HepG2 (cell line): Measurements from ENCODE around the gene RNF149. TPM values are rescaled to one million over a fixed set of nuclear protein-coding genes. Genes with fewer than 3 reads are reported as not detected.

ENCODE experiments used
- ATAC-seq: fragments of 200-7000 bp; cut with Tn5 transposase; 3 replicates; pipeline ENCODE4 v1.9.1; 2020; ENCODE audit warnings: mild to moderate bottlenecking, moderate library complexity
- BruUV-seq: library from RNA; stranded (reverse); fragments of 400-500 nt; replicated peaks from 2 replicates; lab custom pipeline; 2021; lab: Mats Ljungman, UMichigan
- CTCF ChIA-PET: fragments of 300-600 bp; formaldehyde crosslinking; extraction: SDS; loops from one replicate; lab custom pipeline; 2021; ENCODE audit warnings: low total read pairs, inconsistent platforms, low intra/inter-chr PET ratio; lab: Yijun Ruan, JAX
- POLR2A ChIA-PET: fragments of 350-600 bp; sonication (Branson Sonifier 250); formaldehyde crosslinking; loops from one replicate; lab custom pipeline; 2020; ENCODE audit warnings: antibody characterized with exemption, inconsistent platforms; lab: Yijun Ruan, JAX
- DNase-seq: peaks from one replicate; pipeline ENCODE4 v3.0.0-alpha.2; 2015; ENCODE audit warnings: low spot score
- FAIRE-seq: peaks from 3 replicates; lab custom pipeline; 2011; peaks lifted over from hg19 to GRCh38; lab: Jason Lieb, UNC
- H2AFZ ChIP-seq: one replicate; pipeline ENCODE4 v1.6.1; 2011; ENCODE audit warnings: low read length, inconsistent platforms
- H3K27ac ChIP-seq: fragments of 300-600 bp; 3 replicates; pipeline ENCODE4 v1.8.0; 2011; ENCODE audit warnings: mixed run types, mild to moderate bottlenecking, mixed read lengths, low read length, inconsistent platforms; ENCODE audit not compliant: insufficient read depth; ENCODE audit errors: extremely low read length
- H3K27me3 ChIP-seq, 2 experiments: fragments of 200-600 bp in 1 of 2; 2 replicates in 1 of 2; 3 replicates in 1 of 2; pipeline versions ENCODE4 v1.6.0 to v1.8.0; 2011; ENCODE audit warnings: low read length in 2 of 2, mild to moderate bottlenecking in 2 of 2, moderate library complexity in 2 of 2, inconsistent platforms in 1 of 2; ENCODE audit not compliant: insufficient read depth in 2 of 2, control insufficient read depth in 1 of 2
- H3K36me3 ChIP-seq, 2 experiments: fragments of 200-600 bp in 1 of 2; replicated peaks in 1 of 2; 2 replicates in 1 of 2; 3 replicates in 1 of 2; pipeline versions ENCODE4 v1.5.1 to v1.8.0; 2011; ENCODE audit warnings: low read length in 2 of 2, inconsistent platforms in 1 of 2; ENCODE audit not compliant: insufficient read depth in 2 of 2, control insufficient read depth in 1 of 2
- H3K4me1 ChIP-seq: 2 replicates; pipeline ENCODE4 v1.5.1; 2012; ENCODE audit warnings: low read length, inconsistent platforms; ENCODE audit not compliant: insufficient read depth
- H3K4me2 ChIP-seq: 2 replicates; pipeline ENCODE4 v1.6.0; 2011; ENCODE audit warnings: low read depth, low read length, inconsistent platforms
- H3K4me3 ChIP-seq, 3 experiments: fragments of 200-600 bp in 1 of 3; sonication (generic), shearing (Covaris generic) in 1 of 3; replicated peaks in 1 of 3; 2 replicates each; pipeline ENCODE4 v1.5.1; 2011 to 2016; ENCODE audit warnings: low read length in 3 of 3, inconsistent platforms in 2 of 3, low read depth in 2 of 3, mild to moderate bottlenecking in 2 of 3, control low read depth in 1 of 3, mixed read lengths in 1 of 3; ENCODE audit not compliant: insufficient read depth in 1 of 3
- H3K79me2 ChIP-seq: one replicate; pipeline ENCODE4 v1.6.1; 2011; ENCODE audit warnings: low read length, inconsistent platforms; ENCODE audit not compliant: insufficient read depth
- H3K9ac ChIP-seq: 2 replicates; pipeline ENCODE4 v1.6.0; 2011; ENCODE audit warnings: mild to moderate bottlenecking, low read depth, low read length, inconsistent platforms; ENCODE audit not compliant: insufficient read depth
- H3K9me3 ChIP-seq: 2 replicates; pipeline ENCODE4 v1.5.1; 2012; ENCODE audit warnings: mild to moderate bottlenecking, low read length
- H4K20me1 ChIP-seq: 2 replicates; pipeline ENCODE4 v1.6.0; 2011; ENCODE audit warnings: inconsistent platforms, mild to moderate bottlenecking, low read length, moderate library complexity; ENCODE audit not compliant: insufficient read depth
- GABPA ChIP-seq, 2 experiments: IDR thresholded peaks; 2 replicates each; pipeline ENCODE4 v1.6.1; 2011 to 2016; ENCODE audit warnings: low read depth in 2 of 2, low read length in 1 of 2, missing biosample characterization in 1 of 2, missing genetic modification characterization in 1 of 2
- PTBP1 ChIP-seq: fragments of 200-400 bp; formaldehyde crosslinking; IDR thresholded peaks from 2 replicates; pipeline ENCODE4 v1.6.1; 2018; ENCODE audit warnings: low read length, low read depth; ENCODE audit not compliant: poor library complexity, severe bottlenecking
- SMARCE1 ChIP-seq: fragments of 450-650 bp; IDR thresholded peaks from 2 replicates; pipeline ENCODE4 v1.6.1; 2017; ENCODE audit warnings: borderline replicate concordance
- YEATS2 ChIP-seq: sonication (generic); formaldehyde crosslinking; IDR thresholded peaks from 2 replicates; pipeline ENCODE4 v1.4.0; 2020; ENCODE audit warnings: missing genetic modification reagents, borderline replicate concordance
- WGBS: methylation state at CpG from one replicate; pipeline ENCODE4 v1.1.6; 2017; ENCODE audit warnings: low lambda C conversion rate; 5-methylcytosine and 5-hydroxymethylcytosine counted together
- in situ Hi-C: cut with HindIII; loops from 2 replicates; pipeline ENCODE4 v1.10.0; 2017; ENCODE audit warnings: low pct_unique_long_range_greater_than_20kb; ENCODE audit not compliant: extremely low pct_ligation_motif_present
- intact Hi-C: fragments of 100-400 bp; cut with micrococcal nuclease; formaldehyde crosslinking; loops from one replicate; pipeline ENCODE4 v1.10.0; 2022; ENCODE audit not compliant: unreplicated experiment
- polyA plus RNA-seq, 8 experiments: library from polyadenylated mRNA; depleted of rRNA in 3 of 8; stranded (reverse) in 7 of 8; unstranded in 1 of 8; fragments of >200 nt; fragmentation: Illumina TruSeq in 4 of 8; extraction: Trizol in 4 of 8; gene quantifications; 2 replicates each; pipeline versions ENCODE4 v1.2.1 to v1.2.3, GENCODE V29; 2011 to 2016; ENCODE audit warnings: low read depth in 4 of 8, missing spikeins in 1 of 8, mixed read lengths in 1 of 8; ENCODE audit not compliant: insufficient read depth in 1 of 8
- total RNA-seq, 5 experiments: library from RNA; depleted of rRNA; stranded (reverse); fragments of >200 nt; fragmentation: Illumina TruSeq; extraction: Trizol; gene quantifications; 2 replicates each; pipeline ENCODE4 v1.2.3, GENCODE V29; 2016; ENCODE audit warnings: low read depth in 1 of 5
- TF ChIP-seq, protein P1 (sequence below): sonication (generic); formaldehyde crosslinking; IDR thresholded peaks from 2 replicates; pipeline ENCODE4 v1.4.0; 2020; ENCODE audit warnings: missing genetic modification reagents
- TF ChIP-seq, protein P2 (sequence below): sonication (generic); formaldehyde crosslinking; IDR thresholded peaks from 2 replicates; pipeline ENCODE4 v1.5.1; 2020; ENCODE audit warnings: mild to moderate bottlenecking, missing genetic modification reagents, borderline replicate concordance
- TF ChIP-seq, protein P3 (sequence below), 2 experiments: sonication (generic) in 1 of 2; formaldehyde crosslinking in 1 of 2; IDR thresholded peaks; 2 replicates each; pipeline versions ENCODE4 v1.5.1 to v1.6.1; 2011 to 2020; ENCODE audit warnings: borderline replicate concordance in 1 of 2, low read depth in 1 of 2, low read length in 1 of 2, mild to moderate bottlenecking in 1 of 2, missing genetic modification reagents in 1 of 2, moderate library complexity in 1 of 2

RNF149 gene
- total and polyA plus RNA-seq, 2 of the 13 experiments (the other 11 are each of a cell fraction or from before 2014, with no cell fraction given): 87.6 to 109 TPM

DNA sequence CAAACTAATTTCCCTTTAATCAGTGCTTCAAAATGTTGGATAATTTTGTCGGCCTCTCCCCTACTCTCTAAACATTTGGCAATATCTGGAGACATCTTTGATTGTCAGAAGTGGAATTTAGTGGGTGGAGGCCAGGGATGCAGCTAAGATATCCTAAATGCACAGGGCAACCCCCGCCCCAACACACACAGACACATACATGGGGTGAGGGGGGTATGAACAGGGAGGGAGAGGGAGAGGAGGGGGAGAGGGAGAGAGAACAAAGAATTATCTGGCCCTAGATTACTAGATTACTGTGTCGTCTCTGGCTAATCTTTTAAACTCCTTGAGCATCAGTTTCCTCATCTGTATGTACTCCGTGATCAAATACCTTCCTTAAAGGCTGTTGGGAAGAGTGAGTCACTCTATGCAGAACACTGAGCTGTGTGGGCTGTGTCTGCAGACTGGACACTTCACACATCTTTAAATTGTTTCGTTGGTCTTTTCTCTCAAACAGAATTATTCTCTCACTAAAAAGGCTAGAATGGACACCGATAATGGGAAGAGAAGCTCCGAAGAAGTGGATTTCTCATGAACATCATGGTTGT, 2.9 kb downstream of the RNF149 start (continued):
- TF ChIP-seq, protein P1, sequence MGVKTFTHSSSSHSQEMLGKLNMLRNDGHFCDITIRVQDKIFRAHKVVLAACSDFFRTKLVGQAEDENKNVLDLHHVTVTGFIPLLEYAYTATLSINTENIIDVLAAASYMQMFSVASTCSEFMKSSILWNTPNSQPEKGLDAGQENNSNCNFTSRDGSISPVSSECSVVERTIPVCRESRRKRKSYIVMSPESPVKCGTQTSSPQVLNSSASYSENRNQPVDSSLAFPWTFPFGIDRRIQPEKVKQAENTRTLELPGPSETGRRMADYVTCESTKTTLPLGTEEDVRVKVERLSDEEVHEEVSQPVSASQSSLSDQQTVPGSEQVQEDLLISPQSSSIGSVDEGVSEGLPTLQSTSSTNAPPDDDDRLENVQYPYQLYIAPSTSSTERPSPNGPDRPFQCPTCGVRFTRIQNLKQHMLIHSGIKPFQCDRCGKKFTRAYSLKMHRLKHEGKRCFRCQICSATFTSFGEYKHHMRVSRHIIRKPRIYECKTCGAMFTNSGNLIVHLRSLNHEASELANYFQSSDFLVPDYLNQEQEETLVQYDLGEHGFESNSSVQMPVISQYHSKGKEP: no peak
- no peak for TF ChIP-seq GABPA (IDR thresholded peaks at IDR 0.05; ENCODE audit: low read depth, low read length)
- TF ChIP-seq GABPA (CRISPR knock-in tag; IDR thresholded peaks at IDR 0.05; ENCODE audit: low read depth): no peak
- no peak for TF ChIP-seq YEATS2 (CRISPR knock-in tag)
- TF ChIP-seq, all 625 proteins: peak for 6

DNA sequence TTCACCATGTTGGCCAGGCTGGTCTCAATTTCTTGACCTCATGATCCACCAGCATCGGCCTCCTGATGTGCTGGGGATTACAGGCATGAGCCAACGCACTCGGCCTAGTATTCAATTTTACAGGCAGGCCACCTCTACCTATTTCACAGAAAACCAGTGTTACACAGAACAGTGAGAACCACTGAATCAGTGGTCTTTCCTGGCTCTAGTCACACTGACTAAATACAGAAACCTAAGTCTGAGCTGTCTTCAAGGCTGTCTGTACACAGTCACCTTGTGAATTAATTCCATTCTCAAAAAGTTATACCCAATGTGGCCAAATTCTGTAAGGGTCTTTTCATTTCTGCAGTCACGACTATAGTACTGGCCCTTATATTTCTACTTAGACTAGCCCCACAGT, 3.5 kb downstream of the RNF149 start:
- WGBS: 68% methylated on average over 4 of the region's 4 CpGs
- H3K4me1 ChIP-seq: peaks cover 81% of the 10 kb centered on the region
- BruUV-seq: no TSS peak
- H3K9ac ChIP-seq: peak overlapping the region; percentile 98; the same call in 1 of the 2 replicates
- no peak overlapping the region for H2AFZ ChIP-seq
- H3K36me3 ChIP-seq: peaks cover 0 to 32% of the 10 kb centered on the region in 2 experiments; a peak in 4 of 5 replicates
- ATAC-seq (no peak), FAIRE-seq (no peak), DNase-seq (no peak)
- POLR2A ChIA-PET: no interaction called here
- CTCF ChIA-PET: interaction anchor here (0.6 kb wide), 1 partner anchor 26 kb away, joined by 3 read pairs; no protein-coding TSS in a partner anchor
- H3K9me3 ChIP-seq: no peaks in the 10 kb centered on the region
- H3K4me3 ChIP-seq: peak overlapping the region; percentile 76 to 95 (median 93)
- no peak overlapping the region for H3K27ac ChIP-seq
- TF ChIP-seq PTBP1 (no peak), SMARCE1 (no peak)
- TF ChIP-seq, protein P2, sequence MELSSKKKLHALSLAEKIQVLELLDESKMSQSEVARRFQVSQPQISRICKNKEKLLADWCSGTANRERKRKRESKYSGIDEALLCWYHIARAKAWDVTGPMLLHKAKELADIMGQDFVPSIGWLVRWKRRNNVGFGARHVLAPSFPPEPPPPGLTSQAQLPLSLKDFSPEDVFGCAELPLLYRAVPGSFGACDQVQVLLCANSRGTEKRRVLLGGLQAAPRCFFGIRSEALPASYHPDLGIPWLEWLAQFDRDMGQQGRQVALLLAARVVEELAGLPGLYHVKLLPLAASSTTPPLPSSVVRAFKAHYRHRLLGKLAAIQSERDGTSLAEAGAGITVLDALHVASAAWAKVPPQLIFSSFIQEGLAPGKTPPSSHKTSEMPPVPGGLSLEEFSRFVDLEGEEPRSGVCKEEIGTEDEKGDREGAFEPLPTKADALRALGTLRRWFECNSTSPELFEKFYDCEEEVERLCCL (CRISPR knock-in tag): no peak
- TF ChIP-seq, protein P3, sequence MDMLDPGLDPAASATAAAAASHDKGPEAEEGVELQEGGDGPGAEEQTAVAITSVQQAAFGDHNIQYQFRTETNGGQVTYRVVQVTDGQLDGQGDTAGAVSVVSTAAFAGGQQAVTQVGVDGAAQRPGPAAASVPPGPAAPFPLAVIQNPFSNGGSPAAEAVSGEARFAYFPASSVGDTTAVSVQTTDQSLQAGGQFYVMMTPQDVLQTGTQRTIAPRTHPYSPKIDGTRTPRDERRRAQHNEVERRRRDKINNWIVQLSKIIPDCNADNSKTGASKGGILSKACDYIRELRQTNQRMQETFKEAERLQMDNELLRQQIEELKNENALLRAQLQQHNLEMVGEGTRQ (IDR thresholded peaks at IDR 0.05; ENCODE audit: low read depth, low read length): no peak
- TF ChIP-seq, protein P3 (CRISPR knock-in tag; IDR thresholded peaks at IDR 0.05; ENCODE audit: borderline replicate concordance): no peak
- TF ChIP-seq, all 625 proteins: peak for 0
- H3K27me3 ChIP-seq: no peaks in the 10 kb centered on the region; a peak in 1 of 5 replicates
- peaks cover 84% of the 10 kb centered on the region for H3K79me2 ChIP-seq
- peaks cover 67% of the 10 kb centered on the region for H4K20me1 ChIP-seq
- intact Hi-C loops (loop anchor here (5.0 kb wide), 1 partner anchor 37 kb away; no protein-coding TSS in a partner anchor), in situ Hi-C loops (no loop called here)
- peak overlapping the region; percentile 82 for H3K4me2 ChIP-seq
